HEK293 (cell line): ENCODE data around the gene CERS5.

Experiments
- CTCF ChIA-PET: fragments of 350-600 bp; formaldehyde crosslinking; extraction: SDS; loops from one replicate; lab custom pipeline; 2021; ENCODE audit warnings: antibody characterized with exemption; lab: Yijun Ruan, JAX
- POLR2A ChIA-PET: fragments of 300-600 bp; formaldehyde crosslinking; extraction: SDS; loops from one replicate; lab custom pipeline; 2020; ENCODE audit warnings: antibody characterized with exemption, inconsistent platforms; lab: Yijun Ruan, JAX
- H3K27ac ChIP-seq: fragments of 200-500 bp; sonication (Bioruptor generic); 2 replicates; pipeline ENCODE4 v1.5.1; 2014; ENCODE audit warnings: low read depth, low read length, control low read depth, inconsistent platforms; ENCODE audit errors: extremely low read depth
- H3K36me3 ChIP-seq, 2 experiments: fragments of 200-500 bp in 1 of 2; sonication (Bioruptor generic) in 1 of 2; 1 replicate in 1 of 2; 2 replicates in 1 of 2; pipeline ENCODE4 v1.5.1; 2014 to 2017; ENCODE audit warnings: inconsistent platforms in 2 of 2, low read length in 2 of 2; ENCODE audit not compliant: control insufficient read depth in 2 of 2, insufficient read depth in 1 of 2
- H3K4me1 ChIP-seq: fragments of 200-500 bp; sonication (Bioruptor generic); 2 replicates; pipeline ENCODE4 v1.5.1; 2014; ENCODE audit warnings: mild to moderate bottlenecking, low read length, inconsistent platforms; ENCODE audit not compliant: control insufficient read depth, insufficient read depth
- H3K4me3 ChIP-seq: 2 replicates; pipeline ENCODE4 v1.5.1; 2011; ENCODE audit warnings: low read depth, mild to moderate bottlenecking, control low read depth, low read length, moderate library complexity
- H3K9me3 ChIP-seq: fragments of 200-500 bp; sonication (Bioruptor generic); 2 replicates; pipeline ENCODE4 v1.5.1; 2014; ENCODE audit warnings: low read depth, low read length, inconsistent platforms; ENCODE audit not compliant: control insufficient read depth, insufficient read depth
- GFI1B ChIP-seq: fragments of 450-650 bp; formaldehyde crosslinking; IDR thresholded peaks from 2 replicates; pipeline ENCODE4 v1.5.1; 2016; ENCODE audit warnings: missing biosample characterization, missing genetic modification characterization
- KLF7 ChIP-seq: fragments of 450-650 bp; formaldehyde crosslinking; IDR thresholded peaks from 2 replicates; pipeline ENCODE4 v1.5.1; 2016; ENCODE audit warnings: missing biosample characterization, missing genetic modification characterization, borderline replicate concordance
- RBAK ChIP-seq: fragments of 450-650 bp; formaldehyde crosslinking; IDR thresholded peaks from 2 replicates; pipeline ENCODE4 v1.5.1; 2016; ENCODE audit warnings: missing biosample characterization, missing genetic modification characterization
- YY1 ChIP-seq: fragments of 450-650 bp; formaldehyde crosslinking; IDR thresholded peaks from 2 replicates; pipeline ENCODE4 v1.5.1; 2018; ENCODE audit warnings: missing biosample characterization, missing genetic modification characterization
- ZBTB20 ChIP-seq: fragments of 450-650 bp; formaldehyde crosslinking; IDR thresholded peaks from 2 replicates; pipeline ENCODE4 v1.5.1; 2016; ENCODE audit warnings: missing biosample characterization, missing genetic modification characterization
- ZFHX2 ChIP-seq: fragments of 450-650 bp; formaldehyde crosslinking; conservative IDR thresholded peaks from 2 replicates; pipeline ENCODE4 v1.5.1; 2016; ENCODE audit warnings: missing biosample characterization, missing genetic modification characterization
- ZNF155 ChIP-seq: fragments of 450-650 bp; formaldehyde crosslinking; IDR thresholded peaks from 2 replicates; pipeline ENCODE4 v1.5.1; 2016; ENCODE audit warnings: missing biosample characterization, missing genetic modification characterization
- ZNF169 ChIP-seq: fragments of 450-650 bp; formaldehyde crosslinking; IDR thresholded peaks from 2 replicates; pipeline ENCODE4 v1.5.1; 2016; ENCODE audit warnings: missing biosample characterization, missing genetic modification characterization
- ZNF335 ChIP-seq: fragments of 450-650 bp; formaldehyde crosslinking; conservative IDR thresholded peaks from 2 replicates; pipeline ENCODE4 v1.5.1; 2016; ENCODE audit warnings: missing biosample characterization, missing genetic modification characterization
- ZNF530 ChIP-seq: fragments of 450-650 bp; formaldehyde crosslinking; IDR thresholded peaks from 2 replicates; pipeline ENCODE4 v1.5.1; 2016; ENCODE audit warnings: low read depth, missing biosample characterization, missing genetic modification characterization
- ZNF548 ChIP-seq: fragments of 450-650 bp; formaldehyde crosslinking; IDR thresholded peaks from 2 replicates; pipeline ENCODE4 v1.5.1; 2016; ENCODE audit warnings: missing biosample characterization, missing genetic modification characterization
- ZNF623 ChIP-seq: fragments of 450-650 bp; formaldehyde crosslinking; IDR thresholded peaks from 2 replicates; pipeline ENCODE4 v1.5.1; 2016; ENCODE audit warnings: missing biosample characterization, missing genetic modification characterization
- ZNF747 ChIP-seq: fragments of 450-650 bp; formaldehyde crosslinking; IDR thresholded peaks from 2 replicates; pipeline ENCODE4 v1.5.1; 2016; ENCODE audit warnings: missing biosample characterization, missing genetic modification characterization
- TF ChIP-seq, protein P1 (sequence below): fragments of 450-650 bp; IDR thresholded peaks from 2 replicates; pipeline ENCODE4 v1.5.1; 2018; ENCODE audit warnings: missing biosample characterization, mild to moderate bottlenecking, missing genetic modification characterization
- TF ChIP-seq, protein P2 (sequence below): fragments of 450-650 bp; formaldehyde crosslinking; IDR thresholded peaks from 2 replicates; pipeline ENCODE4 v1.5.1; 2016; ENCODE audit warnings: missing biosample characterization, missing genetic modification characterization
- TF ChIP-seq, protein P3 (sequence below): fragments of 450-650 bp; formaldehyde crosslinking; IDR thresholded peaks from 2 replicates; pipeline ENCODE4 v1.5.1; 2016; ENCODE audit warnings: missing biosample characterization, missing genetic modification characterization
- TF ChIP-seq, protein P4 (sequence below): fragments of 450-650 bp; formaldehyde crosslinking; IDR thresholded peaks from 2 replicates; pipeline ENCODE4 v1.5.1; 2016; ENCODE audit warnings: missing biosample characterization, missing genetic modification characterization
- TF ChIP-seq, protein P5 (sequence below): fragments of 450-650 bp; formaldehyde crosslinking; IDR thresholded peaks from 2 replicates; pipeline ENCODE4 v1.5.1; 2017; ENCODE audit warnings: missing biosample characterization, mild to moderate bottlenecking, missing genetic modification characterization, moderate library complexity
- TF ChIP-seq, protein P6 (sequence below): fragments of 450-650 bp; formaldehyde crosslinking; IDR thresholded peaks from 2 replicates; pipeline ENCODE4 v1.5.1; 2016; ENCODE audit warnings: missing biosample characterization, missing genetic modification characterization, borderline replicate concordance

Gene CERS5

DNA sequence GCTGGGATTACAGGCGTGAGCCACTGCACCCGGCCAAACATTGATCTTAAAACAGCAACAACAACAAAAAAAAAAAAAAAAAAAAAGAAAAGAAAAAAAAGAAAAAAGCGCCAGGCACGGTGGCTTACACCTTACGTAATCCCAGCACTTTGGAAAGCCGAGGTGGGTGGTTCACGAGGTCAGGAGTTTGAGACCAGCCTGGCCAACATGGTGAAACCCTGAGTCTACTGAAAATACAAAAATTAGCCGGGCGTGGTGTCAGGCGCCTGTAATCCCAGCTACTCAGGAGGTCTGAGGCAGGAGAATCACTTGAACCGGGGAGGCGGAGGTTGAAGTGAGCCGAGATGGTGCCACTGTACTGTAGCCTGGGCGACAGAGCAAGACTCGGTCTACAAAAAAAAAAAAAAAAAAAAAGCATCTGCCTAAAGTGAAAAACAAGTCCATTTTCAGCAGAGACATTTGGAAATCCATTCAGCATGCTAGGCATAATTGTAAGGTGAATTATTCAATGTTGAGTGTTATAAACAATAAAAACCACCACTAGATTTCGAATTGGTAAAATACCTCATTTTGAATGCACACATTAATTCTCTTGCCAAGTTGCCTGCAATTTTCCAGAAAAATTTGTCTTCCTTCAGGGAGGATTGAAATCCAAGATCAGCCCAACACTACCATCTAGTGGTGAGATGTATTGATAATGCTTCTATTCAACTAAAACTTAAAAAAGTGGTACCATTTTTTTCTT, 8.0 kb upstream of the CERS5 start (continued):
- TF ChIP-seq, protein P1, sequence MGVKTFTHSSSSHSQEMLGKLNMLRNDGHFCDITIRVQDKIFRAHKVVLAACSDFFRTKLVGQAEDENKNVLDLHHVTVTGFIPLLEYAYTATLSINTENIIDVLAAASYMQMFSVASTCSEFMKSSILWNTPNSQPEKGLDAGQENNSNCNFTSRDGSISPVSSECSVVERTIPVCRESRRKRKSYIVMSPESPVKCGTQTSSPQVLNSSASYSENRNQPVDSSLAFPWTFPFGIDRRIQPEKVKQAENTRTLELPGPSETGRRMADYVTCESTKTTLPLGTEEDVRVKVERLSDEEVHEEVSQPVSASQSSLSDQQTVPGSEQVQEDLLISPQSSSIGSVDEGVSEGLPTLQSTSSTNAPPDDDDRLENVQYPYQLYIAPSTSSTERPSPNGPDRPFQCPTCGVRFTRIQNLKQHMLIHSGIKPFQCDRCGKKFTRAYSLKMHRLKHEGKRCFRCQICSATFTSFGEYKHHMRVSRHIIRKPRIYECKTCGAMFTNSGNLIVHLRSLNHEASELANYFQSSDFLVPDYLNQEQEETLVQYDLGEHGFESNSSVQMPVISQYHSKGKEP (tag by site-specific recombination), result 0 out of 2 replicates have a peak, but pooled peaks have one; percentile 15
- no peak for TF ChIP-seq ZNF623

DNA sequence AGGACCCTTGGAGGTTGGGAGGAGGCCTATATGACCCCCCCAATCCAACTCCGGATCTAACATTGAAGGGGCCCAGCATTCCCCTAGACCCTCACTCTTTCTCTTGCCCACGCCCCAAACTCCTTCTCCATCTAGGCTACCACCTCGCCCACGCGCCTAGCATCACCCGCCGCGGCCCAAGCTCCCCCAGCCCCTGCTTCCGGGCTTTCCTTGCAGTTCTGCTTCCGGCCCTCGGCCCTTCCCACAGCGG, 445 bp downstream of the CERS5 start:
- CTCF ChIA-PET, result interaction anchor here (0.5 to 4.6 kb wide), 6 partner anchors 9 to 152 kb away, joined by 3 to 32 read pairs (median 3); partner anchors contain the start of gene COX14
- POLR2A ChIA-PET, result interaction anchor here (0.6 to 2.5 kb wide), 12 partner anchors 9 to 426 kb away, joined by 3 to 55 read pairs (median 5); partner anchors contain the start of genes COX14, SMARCD1 and TMBIM6
- Histone ChIP-seq H3K27ac (peak overlapping the region; percentile 79), H3K36me3 (no peaks in the 10 kb centered on the region; a peak in 1 of 3 replicates), H3K9me3 (no peaks in the 10 kb centered on the region), H3K4me1 (peaks cover 3% of the 10 kb centered on the region; the same call in 1 of the 2 replicates), H3K4me3 (peak overlapping the region; percentile 96)
- TF ChIP-seq ZBTB20 (no peak), YY1 (tag by site-specific recombination) (no peak), ZFHX2 (tag by site-specific recombination) (peak; percentile 92), KLF7 (tag by site-specific recombination) (no peak), ZNF335 (tag by site-specific recombination) (peak; percentile 96), ZNF530 (tag by site-specific recombination) (no peak), ZNF548 (tag by site-specific recombination) (no peak), RBAK (tag by site-specific recombination) (no peak), ZNF747 (tag by site-specific recombination) (no peak), GFI1B (tag by site-specific recombination) (no peak), ZNF169 (tag by site-specific recombination) (no peak), ZNF155 (tag by site-specific recombination) (no peak)
- TF ChIP-seq, protein P2, sequence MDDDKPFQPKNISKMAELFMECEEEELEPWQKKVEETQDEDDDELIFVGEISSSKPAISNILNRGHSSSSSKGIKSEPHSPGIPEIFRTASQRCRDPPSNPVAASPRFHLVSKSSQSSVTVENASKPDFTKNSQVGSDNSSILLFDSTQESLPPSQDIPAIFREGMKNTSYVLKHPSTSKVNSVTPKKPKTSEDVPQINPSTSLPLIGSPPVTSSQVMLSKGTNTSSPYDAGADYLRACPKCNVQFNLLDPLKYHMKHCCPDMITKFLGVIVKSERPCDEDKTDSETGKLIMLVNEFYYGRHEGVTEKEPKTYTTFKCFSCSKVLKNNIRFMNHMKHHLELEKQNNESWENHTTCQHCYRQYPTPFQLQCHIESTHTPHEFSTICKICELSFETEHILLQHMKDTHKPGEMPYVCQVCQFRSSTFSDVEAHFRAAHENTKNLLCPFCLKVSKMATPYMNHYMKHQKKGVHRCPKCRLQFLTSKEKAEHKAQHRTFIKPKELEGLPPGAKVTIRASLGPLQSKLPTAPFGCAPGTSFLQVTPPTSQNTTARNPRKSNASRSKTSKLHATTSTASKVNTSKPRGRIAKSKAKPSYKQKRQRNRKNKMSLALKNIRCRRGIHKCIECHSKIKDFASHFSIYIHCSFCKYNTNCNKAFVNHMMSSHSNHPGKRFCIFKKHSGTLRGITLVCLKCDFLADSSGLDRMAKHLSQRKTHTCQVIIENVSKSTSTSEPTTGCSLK (tag by site-specific recombination), result no peak
- TF ChIP-seq, protein P3, sequence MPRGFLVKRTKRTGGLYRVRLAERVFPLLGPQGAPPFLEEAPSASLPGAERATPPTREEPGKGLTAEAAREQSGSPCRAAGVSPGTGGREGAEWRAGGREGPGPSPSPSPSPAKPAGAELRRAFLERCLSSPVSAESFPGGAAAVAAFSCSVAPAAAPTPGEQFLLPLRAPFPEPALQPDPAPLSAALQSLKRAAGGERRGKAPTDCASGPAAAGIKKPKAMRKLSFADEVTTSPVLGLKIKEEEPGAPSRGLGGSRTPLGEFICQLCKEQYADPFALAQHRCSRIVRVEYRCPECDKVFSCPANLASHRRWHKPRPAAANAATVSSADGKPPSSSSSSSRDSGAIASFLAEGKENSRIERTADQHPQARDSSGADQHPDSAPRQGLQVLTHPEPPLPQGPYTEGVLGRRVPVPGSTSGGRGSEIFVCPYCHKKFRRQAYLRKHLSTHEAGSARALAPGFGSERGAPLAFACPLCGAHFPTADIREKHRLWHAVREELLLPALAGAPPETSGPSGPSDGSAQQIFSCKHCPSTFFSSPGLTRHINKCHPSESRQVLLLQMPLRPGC (tag by site-specific recombination), result no peak
- TF ChIP-seq, protein P4, sequence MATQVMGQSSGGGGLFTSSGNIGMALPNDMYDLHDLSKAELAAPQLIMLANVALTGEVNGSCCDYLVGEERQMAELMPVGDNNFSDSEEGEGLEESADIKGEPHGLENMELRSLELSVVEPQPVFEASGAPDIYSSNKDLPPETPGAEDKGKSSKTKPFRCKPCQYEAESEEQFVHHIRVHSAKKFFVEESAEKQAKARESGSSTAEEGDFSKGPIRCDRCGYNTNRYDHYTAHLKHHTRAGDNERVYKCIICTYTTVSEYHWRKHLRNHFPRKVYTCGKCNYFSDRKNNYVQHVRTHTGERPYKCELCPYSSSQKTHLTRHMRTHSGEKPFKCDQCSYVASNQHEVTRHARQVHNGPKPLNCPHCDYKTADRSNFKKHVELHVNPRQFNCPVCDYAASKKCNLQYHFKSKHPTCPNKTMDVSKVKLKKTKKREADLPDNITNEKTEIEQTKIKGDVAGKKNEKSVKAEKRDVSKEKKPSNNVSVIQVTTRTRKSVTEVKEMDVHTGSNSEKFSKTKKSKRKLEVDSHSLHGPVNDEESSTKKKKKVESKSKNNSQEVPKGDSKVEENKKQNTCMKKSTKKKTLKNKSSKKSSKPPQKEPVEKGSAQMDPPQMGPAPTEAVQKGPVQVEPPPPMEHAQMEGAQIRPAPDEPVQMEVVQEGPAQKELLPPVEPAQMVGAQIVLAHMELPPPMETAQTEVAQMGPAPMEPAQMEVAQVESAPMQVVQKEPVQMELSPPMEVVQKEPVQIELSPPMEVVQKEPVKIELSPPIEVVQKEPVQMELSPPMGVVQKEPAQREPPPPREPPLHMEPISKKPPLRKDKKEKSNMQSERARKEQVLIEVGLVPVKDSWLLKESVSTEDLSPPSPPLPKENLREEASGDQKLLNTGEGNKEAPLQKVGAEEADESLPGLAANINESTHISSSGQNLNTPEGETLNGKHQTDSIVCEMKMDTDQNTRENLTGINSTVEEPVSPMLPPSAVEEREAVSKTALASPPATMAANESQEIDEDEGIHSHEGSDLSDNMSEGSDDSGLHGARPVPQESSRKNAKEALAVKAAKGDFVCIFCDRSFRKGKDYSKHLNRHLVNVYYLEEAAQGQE (tag by site-specific recombination), result no peak
- TF ChIP-seq, protein P5, sequence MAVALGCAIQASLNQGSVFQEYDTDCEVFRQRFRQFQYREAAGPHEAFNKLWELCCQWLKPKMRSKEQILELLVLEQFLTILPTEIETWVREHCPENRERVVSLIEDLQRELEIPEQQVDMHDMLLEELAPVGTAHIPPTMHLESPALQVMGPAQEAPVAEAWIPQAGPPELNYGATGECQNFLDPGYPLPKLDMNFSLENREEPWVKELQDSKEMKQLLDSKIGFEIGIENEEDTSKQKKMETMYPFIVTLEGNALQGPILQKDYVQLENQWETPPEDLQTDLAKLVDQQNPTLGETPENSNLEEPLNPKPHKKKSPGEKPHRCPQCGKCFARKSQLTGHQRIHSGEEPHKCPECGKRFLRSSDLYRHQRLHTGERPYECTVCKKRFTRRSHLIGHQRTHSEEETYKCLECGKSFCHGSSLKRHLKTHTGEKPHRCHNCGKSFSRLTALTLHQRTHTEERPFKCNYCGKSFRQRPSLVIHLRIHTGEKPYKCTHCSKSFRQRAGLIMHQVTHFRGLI (tag by site-specific recombination), result no peak
- TF ChIP-seq, protein P6, sequence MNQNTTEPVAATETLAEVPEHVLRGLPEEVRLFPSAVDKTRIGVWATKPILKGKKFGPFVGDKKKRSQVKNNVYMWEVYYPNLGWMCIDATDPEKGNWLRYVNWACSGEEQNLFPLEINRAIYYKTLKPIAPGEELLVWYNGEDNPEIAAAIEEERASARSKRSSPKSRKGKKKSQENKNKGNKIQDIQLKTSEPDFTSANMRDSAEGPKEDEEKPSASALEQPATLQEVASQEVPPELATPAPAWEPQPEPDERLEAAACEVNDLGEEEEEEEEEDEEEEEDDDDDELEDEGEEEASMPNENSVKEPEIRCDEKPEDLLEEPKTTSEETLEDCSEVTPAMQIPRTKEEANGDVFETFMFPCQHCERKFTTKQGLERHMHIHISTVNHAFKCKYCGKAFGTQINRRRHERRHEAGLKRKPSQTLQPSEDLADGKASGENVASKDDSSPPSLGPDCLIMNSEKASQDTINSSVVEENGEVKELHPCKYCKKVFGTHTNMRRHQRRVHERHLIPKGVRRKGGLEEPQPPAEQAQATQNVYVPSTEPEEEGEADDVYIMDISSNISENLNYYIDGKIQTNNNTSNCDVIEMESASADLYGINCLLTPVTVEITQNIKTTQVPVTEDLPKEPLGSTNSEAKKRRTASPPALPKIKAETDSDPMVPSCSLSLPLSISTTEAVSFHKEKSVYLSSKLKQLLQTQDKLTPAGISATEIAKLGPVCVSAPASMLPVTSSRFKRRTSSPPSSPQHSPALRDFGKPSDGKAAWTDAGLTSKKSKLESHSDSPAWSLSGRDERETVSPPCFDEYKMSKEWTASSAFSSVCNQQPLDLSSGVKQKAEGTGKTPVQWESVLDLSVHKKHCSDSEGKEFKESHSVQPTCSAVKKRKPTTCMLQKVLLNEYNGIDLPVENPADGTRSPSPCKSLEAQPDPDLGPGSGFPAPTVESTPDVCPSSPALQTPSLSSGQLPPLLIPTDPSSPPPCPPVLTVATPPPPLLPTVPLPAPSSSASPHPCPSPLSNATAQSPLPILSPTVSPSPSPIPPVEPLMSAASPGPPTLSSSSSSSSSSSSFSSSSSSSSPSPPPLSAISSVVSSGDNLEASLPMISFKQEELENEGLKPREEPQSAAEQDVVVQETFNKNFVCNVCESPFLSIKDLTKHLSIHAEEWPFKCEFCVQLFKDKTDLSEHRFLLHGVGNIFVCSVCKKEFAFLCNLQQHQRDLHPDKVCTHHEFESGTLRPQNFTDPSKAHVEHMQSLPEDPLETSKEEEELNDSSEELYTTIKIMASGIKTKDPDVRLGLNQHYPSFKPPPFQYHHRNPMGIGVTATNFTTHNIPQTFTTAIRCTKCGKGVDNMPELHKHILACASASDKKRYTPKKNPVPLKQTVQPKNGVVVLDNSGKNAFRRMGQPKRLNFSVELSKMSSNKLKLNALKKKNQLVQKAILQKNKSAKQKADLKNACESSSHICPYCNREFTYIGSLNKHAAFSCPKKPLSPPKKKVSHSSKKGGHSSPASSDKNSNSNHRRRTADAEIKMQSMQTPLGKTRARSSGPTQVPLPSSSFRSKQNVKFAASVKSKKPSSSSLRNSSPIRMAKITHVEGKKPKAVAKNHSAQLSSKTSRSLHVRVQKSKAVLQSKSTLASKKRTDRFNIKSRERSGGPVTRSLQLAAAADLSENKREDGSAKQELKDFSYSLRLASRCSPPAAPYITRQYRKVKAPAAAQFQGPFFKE, result no peak
